ENCODE measurements around the gene PRICKLE3.

- TF ChIP-seq CTCF (IDR thresholded peaks at IDR 0.05; ENCODE audit: insufficient read depth, low read depth, low read length), result no peak
- TF ChIP-seq EZH2 (IDR thresholded peaks at IDR 0.05; ENCODE audit: insufficient read depth, low read length), result no peak
Measured at GRCh38 chrX:49175435-49176274, 10.5 kb downstream of the PRICKLE3 start.
